GM12801 (cell line): Measurements from ENCODE around the gene FAM9C.

Experiments used
- CTCF ChIP-seq: IDR thresholded peaks from one replicate; pipeline ENCODE4 v1.5.1; 2011; ENCODE audit warnings: control low read depth; ENCODE audit not compliant: insufficient read length; ENCODE audit errors: extremely low read depth

FAM9C gene

DNA sequence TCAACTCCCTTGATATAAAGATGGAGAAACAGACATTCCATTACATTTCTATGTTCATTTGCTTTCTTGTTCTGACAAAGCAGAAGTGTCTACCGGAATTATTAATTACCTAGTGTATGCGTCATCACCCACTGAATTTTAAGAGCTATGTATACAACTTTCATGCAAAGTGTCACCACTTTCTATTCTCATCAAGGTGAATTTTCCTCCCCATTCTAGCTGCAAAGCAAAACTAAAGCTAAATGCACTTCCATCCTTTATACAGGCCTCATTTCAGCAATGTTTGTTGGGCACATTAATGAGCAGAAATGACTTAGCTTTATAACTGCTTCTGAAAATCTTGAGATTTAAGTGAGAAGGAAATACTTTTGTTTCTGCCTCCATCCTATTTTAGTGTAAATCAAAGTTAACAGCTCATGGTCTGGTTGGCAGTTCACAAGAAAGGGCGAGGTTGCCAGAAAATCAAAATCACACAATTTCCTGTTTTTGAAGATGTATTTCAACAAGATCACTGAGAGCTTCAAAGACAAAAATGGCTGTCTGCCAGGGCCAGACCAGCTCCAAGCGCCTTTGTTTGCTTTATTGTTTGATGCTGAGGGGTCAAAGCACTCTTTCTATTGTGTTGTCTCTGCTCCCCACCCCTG, 7.2 kb upstream of the FAM9C start:
- no peak for TF ChIP-seq CTCF

DNA sequence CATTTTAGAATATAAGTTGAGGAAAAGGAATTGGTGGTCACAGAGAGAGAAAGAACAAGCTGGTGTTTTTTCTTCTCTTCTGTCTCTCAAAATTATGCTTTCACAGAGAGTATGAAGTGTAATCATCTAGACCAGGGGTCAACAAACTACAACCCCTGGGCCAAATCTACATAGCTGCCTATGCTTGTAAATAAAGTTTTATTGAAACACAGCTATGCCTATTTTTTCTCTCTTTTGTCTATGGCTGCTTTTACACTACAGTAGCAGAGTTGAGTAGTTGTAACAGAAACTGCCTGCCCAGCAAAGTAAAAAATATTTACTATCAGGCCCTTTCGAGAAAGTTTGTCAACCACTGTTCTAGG, 6.7 kb upstream of the FAM9C start:
- TF ChIP-seq CTCF = no peak

DNA sequence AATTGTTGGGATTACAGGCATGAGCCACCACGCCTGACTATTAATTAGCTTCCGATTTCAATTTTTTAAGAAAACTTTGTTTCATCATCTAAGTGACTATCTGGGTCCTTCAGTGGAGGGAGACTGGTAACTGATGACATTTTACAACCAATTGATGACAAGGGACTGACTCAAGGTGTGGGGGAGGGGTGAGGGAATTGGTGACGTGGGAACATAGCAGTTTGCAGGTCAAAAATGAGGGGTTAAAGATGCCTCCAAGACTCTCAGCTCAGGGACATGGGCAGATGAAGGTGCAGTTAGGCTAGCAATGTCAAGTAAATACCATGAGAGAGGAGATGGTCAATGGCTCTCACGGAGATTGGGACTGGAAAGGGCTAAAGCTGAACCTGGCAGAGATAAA, 5.7 kb upstream of the FAM9C start:
- TF ChIP-seq CTCF = no peak

- no peak for TF ChIP-seq CTCF
Observed at GRCh38 chrX:13048280-13048679, 3.9 kb upstream of the FAM9C start.

- no peak for TF ChIP-seq CTCF
Observed at GRCh38 chrX:13047759-13048158, 3.3 kb upstream of the FAM9C start.

DNA sequence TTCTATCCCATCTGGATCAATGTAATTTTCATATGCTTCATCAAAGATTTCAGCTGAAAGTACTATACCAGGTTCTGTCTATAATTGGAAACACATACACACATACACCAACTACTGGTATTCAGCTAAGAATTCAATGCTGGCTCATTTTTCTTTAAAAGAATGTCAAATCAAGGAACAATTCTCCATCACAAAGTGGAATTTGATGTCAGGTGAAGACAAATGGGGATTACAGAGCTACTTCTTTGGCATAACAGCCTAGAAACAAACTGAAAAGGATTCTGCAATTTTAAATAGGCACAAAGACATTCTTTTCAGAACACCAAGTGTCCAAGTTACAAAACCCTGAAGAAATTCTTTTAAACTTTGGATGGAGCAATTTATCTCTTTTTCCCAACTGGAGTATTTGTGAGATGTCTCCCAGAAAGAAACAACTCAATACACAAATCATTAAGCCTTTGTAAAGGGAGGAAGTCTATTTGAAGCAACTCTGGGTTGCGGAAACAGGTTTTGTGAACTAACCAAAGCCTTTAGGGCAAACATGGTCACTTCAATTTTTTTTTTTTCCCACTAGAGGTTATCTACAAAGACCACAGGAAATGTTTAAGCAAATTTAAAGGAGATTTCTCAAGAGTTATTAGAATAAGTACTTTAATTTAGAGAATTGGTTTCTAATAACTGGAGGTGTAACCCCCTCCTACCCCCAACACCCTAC, 1.9 kb upstream of the FAM9C start:
- no peak for TF ChIP-seq CTCF

DNA sequence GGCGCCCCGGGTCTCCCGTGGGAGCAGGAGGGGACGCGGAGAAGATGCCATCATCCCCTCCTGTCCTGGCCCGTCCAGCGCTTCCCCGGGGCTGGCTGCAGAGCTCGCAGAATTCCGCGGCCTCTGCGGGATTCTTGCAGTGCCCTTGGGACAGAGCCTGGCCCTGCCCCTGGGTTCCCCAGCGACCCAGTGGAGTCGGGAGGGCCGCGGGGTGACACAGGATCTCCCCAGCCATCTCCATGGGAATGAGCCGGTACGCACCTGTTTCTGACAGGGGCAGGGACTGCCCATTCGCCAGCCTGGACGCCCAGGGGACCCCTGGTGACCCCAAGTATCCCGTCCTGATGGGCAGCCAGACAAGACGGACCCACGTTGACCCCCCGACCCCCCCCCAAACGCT, 482 bp downstream of the FAM9C start:
- no peak for TF ChIP-seq CTCF
